CD1c-positive myeloid dendritic cell (primary cell): ENCODE results near the gene CPT1B.
A peak's percentile ranks its signal among the peaks of the same experiment; 100 is the strongest.

ENCODE experiments used
- DNase-seq: peaks from one replicate; pipeline ENCODE4 v3.0.0-alpha.2; 2016; ENCODE audit errors: extremely low spot score

The CPT1B gene

DNA sequence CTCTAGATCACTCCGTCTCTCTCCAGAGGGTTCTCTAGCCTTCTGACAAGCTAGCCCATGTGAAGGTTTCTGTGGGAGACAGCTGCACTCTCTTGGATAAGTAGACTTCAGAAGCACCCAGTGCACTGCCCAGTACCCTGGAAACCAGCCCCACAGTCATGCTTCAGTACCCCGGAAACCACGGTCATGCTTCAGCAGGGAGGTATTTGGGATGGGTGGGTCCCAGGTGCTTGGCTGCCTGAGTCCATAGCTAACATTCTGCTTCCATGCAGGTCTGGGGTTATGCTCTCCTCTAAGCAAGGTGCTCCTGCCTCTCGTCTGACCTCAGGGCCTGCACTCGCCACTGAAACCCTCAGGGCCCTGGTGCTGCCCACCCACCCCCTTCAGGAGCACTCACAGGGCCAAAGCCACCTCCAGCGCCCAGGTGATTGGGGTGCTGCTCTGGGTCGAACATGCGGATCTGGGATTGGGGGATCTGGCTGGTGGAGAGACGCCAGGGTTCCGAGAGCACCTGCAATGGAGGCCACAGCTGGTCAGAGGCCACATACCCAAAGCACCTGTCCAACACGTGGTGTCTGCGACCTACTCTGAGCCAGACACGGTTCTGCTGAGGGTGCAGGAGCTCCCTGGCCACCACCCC, 8.2 kb downstream of the CPT1B start:
- DNase-seq = no peak

- DNase-seq = no peak
Measured at GRCh38 chr22:50569041-50569459, 9.2 kb downstream of the CPT1B start.

GRCh38 chr22:50568626-50569025, 9.6 kb downstream of the CPT1B start:
- no peak for DNase-seq

DNA sequence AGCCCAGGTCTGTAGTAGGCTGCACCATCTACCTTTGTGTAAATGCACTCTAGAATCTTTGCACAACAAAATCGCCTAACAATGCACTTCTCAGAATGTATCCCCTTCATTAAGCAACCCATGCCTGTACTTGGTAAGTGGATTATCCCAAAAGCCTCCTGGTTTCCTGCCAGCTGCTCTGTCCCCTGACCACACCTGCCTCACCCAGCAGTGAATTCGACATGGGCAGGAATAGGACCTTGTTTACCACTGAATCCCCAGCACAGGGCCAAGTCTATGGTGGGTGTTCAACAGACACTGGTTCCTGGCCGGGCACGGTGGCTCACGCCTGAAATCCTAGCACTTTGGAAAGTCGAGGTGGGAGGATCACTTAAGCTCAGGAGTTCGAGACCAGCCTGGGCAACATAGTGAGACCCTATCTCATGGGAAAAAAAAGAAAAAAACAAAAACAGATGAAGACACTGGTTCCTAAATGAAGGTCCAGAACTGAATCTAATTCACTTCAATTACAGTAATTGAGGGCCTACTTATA, 10.4 kb downstream of the CPT1B start:
- no peak for DNase-seq

DNA sequence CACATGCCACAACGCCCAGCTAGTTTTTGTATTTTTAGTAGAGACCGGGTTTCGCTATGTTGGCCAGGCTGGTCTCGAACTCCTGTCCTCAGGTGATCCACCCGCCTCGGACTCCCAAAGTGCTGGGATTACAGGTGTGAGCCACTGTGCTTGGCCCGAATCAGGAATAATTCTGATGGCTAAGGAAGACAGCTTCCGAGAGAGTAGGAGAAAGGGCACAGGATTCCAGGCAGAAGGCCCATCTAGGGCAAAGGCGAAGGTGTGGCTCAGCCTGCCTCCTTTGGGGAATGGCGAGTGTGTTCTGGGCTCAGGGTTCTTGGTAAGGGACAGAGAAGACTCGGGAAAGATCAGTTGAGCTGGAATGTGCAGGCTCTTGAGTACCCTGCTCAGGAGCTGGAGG, 13.9 kb downstream of the CPT1B start:
- DNase-seq = no peak

DNA sequence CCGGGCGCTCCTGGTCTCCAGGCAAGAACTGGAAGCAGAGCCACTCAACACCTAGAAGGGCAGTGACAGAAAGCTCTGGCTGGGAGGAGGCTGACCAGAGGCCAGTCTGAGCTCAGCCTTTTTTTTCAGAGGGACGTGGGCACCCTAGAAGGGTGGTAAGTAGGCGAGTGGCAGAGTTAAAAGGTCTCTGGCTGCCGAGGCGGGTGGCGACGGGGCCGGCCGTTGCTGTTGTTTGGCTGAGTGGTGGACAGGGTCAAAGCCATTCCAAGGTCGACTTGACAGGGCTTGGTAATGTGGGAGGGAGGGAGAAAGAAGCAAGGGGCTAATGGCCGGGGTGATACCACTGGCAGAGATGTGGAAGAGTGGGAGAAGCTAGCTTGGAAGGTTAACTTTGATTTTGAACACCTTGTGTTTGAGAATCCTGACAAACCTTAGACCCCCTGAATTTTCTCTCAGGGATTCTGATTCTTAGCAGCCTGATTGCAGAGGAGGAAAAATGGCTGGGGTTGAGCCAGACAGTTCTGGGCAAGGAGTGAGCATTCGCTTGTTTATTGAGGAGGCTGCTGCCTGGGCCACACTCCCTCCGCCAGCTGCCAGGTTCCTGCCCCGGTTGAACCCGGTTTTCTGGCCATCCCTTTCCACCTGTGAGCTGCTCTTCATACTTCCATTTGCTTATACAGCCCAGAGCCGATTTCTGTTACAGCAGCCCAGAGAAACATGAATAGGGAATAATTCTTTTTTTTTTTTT, 14.6 kb downstream of the CPT1B start:
- DNase-seq = no peak

- DNase-seq = peak; percentile 99
Measured at GRCh38 chr22:50562523-50563412, 15.5 kb downstream of the CPT1B start, which contains the start of gene SYCE3. TSS of gene SYCE3 (minus strand) at chr22:50562919. CDS start at chr22:50556405, 6,514 bp downstream.

- no peak for DNase-seq
Measured at GRCh38 chr22:50561401-50562358, 16.5 kb downstream of the CPT1B start.

DNA sequence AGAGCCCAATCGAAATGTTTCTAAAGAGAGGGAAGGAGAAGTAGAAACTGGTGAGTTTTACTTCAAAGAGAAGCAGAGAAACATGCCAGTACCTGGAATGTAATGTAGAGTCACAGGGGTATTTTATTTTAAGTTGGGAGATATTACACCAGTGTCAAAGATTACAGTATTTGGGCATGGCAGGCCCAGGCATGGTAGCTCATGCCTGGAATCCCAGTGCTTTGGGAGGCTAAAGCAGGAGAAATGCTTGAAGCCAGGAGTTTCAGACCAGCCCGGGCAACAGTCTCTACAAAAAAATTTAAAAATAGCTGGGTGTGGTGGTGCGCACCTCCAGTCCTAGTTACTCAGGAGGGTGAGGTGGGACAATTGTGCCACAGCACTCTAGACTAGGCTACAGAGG, 18.2 kb downstream of the CPT1B start:
- no peak for DNase-seq

GRCh38 chr22:50556703-50557102, 21.5 kb downstream of the CPT1B start:
- no peak for DNase-seq

DNA sequence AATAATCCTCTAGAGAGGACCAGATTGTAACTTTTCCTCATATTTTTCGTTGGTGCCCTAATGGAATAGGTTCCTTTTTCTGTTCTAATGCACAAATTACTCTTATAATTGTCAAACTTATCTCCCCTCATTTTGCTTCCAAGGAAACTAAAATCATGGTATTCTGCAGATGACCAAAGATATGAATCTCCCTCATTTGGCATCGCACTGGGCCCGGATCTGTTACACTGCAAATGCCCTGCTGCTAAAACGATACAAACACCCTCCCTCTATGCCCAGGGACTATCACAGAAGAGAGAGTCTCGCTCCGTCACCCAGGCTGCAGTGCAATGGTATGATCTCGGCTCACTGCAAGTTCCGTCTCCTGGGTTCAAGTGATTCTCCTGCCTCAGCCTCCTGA, 24.9 kb downstream of the CPT1B start:
- no peak for DNase-seq

DNA sequence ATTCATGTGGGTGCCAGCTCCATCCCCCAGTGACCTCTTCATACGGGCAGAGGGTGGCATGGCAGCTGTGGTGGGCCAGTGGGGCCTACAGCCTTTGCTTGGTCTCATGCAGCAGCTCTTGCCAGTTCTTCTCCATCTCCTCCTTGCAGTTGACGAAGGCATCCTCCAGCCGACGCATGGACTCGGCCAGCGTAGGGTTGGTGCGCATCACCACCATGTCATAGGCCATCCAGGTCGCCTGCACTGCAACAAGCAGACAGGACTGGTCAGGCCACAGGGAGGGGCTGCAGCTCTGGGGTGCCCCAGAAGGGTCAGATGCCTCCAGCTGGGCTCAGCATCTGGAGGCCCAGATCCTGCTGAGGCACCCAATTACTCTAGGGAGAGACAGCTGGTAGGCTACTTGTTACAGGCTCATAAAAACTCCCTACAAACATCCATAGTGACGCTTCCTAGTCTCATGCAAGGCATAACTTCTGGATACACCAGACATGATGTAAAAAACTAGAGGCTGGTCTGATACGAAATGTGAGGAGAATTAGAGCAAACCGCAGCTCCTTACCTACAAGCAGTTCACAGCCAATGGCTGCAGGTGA, 27.0 kb downstream of the CPT1B start:
- no peak for DNase-seq

- no peak for DNase-seq
Measured at GRCh38 chr22:50550395-50550794, 27.8 kb downstream of the CPT1B start.

DNA sequence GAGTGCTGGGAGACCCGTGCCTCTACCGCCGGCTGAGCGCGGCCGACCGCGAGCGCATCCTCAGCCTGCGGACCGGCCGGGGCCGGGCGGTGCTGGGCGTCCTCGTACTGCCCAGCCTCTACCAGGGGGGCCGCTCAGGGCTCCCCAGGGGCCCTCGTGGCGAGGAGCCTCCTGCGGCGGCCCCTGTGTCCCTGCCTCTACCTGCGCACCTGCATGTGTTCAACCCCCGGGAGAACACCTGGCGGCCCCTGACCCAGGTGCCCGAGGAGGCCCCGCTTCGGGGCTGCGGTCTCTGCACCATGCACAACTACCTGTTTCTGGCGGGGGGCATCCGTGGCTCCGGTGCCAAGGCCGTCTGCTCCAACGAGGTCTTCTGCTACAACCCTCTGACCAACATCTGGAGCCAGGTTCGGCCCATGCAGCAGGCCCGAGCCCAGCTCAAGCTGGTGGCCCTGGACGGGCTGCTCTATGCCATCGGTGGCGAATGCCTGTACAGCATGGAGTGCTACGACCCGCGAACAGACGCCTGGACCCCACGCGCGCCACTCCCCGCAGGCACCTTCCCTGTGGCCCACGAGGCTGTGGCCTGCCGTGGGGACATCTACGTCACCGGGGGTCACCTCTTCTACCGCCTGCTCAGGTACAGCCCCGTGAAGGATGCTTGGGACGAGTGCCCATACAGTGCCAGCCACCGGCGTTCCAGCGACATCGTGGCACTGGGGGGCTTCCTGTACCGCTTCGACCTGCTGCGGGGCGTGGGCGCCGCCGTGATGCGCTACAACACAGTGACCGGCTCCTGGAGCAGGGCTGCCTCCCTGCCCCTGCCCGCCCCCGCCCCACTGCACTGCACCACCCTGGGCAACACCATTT, 29.1 kb downstream of the CPT1B start:
- DNase-seq = no peak

- no peak for DNase-seq
Measured at GRCh38 chr22:50548040-50548920, 29.9 kb downstream of the CPT1B start.

DNA sequence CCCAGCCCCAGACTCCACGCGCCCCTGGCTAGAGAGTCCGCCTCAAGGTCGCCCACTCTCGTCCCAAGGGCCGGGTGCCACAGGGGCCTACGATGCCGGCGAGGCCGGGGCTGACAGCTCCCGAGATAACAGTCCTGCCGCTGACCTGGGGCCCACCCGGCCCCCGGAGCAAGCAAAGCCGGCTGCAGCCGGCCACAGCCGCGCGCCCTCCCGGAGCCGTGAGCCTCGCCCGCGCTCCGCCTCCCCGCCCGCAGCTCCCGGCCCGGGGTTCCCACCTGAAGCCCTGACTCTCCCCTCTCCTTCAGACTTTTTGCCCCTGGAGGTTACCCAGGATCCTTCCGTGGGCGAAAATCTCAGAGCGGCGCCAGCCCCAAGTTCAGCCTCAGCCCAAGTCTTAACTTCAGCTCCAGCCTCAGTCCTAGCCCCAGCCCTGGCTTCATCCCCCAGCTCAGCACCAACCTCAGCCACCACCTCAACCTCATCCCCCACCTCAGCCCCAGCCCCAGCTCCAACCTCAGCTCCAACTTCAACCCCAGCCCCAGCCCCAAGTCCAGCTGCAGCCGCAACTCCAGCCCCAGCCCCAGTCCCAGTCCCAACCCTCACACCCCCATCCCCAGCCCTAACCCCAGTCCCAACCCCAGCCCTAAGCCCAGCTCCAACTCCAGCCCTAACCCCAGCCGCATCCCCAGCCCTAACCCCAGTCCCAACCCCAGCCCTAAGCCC, 30.8 kb downstream of the CPT1B start:
- DNase-seq = no peak

DNA sequence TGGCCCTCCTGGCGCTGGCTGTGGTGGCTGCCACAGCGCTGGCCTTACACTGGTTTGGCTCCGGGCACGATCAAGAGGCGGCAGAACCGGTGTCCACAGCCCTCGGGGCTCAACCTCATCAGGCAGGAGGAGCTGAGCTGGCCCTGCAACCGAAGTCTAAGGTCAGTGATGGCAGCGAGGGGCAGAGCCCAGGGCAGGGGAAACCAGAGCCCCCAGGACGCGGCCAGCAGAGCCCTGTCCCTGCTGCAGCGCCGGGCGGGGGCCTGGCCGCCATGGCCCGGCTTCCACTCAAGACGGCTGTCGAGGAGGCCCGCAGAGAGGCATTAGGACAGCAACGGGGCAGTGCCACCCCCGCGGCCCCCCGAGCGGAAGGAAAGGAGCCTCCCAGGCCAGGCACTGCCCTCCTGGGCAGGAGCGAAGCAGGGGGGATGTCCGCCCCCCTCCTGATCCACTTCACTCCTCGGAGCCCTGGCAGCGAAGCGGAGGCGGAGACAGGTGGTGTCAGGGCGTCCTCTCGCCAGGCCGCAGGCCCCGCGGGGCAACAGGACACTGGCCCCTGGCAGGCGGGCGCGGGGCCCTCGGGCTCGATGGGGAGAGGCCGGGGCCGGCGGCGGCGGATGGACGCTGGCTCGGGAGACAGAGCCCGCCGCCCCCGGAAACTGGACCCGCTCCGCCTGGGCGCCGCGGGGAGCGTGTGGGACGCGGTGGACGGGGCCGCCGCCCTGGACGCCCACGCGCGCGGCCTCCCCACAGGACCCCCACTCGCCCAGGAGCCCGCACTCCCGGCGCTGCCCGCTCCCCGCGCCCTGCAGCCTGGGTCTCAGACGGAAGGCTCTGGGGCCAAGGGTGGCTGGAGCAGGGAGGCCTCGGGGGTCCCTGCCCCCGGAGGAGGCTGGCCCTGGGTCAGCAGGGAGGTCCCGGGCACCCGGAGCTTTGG, 31.6 kb downstream of the CPT1B start:
- DNase-seq = no peak
